Measurements from ENCODE around the gene B4GALNT4.
"Not testable (repeated sequence)": the region's sequence is repeated elsewhere in the genome, so short reads cannot be mapped to it uniquely, and the experiment has no call there.

DNA sequence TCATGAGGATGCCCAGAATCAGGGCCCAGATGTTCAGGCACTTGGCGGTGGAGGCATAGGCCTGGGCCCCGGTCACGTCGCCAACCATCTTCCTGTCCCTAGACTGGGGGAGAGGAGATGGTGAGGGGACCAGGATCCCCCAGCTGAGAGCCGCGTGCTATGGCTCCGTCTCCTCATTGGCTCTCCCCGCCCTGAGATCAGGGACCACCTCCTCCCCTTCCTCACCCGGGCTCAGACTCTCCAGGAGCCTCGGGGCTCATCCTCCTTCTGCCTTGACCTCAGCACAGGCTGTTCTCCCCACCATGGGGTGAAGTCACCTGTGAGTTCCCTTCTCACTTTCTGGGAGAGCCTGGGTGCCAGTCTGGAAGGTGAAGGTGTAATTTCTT lies 49.4 kb upstream of the B4GALNT4 start:
- TF ChIP-seq, protein P1, sequence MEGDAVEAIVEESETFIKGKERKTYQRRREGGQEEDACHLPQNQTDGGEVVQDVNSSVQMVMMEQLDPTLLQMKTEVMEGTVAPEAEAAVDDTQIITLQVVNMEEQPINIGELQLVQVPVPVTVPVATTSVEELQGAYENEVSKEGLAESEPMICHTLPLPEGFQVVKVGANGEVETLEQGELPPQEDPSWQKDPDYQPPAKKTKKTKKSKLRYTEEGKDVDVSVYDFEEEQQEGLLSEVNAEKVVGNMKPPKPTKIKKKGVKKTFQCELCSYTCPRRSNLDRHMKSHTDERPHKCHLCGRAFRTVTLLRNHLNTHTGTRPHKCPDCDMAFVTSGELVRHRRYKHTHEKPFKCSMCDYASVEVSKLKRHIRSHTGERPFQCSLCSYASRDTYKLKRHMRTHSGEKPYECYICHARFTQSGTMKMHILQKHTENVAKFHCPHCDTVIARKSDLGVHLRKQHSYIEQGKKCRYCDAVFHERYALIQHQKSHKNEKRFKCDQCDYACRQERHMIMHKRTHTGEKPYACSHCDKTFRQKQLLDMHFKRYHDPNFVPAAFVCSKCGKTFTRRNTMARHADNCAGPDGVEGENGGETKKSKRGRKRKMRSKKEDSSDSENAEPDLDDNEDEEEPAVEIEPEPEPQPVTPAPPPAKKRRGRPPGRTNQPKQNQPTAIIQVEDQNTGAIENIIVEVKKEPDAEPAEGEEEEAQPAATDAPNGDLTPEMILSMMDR (IDR thresholded peaks at IDR 0.05) = not testable (repeated sequence)
- not testable (repeated sequence) for TF ChIP-seq POLR2A (IDR thresholded peaks at IDR 0.05)

All from uterus (tissue), 2 donors.